Lung (tissue), 12 donors: ENCODE measurements around the gene CABP5. TPM values are rescaled to one million over a fixed set of nuclear protein-coding genes. Genes with fewer than 3 reads are reported as not detected.

Experiments
- ATAC-seq: fragments of 200-7000 bp; cut with Tn5 transposase; one replicate; pipeline ENCODE4 v1.9.1; 2020; ENCODE audit warnings: moderate number of reproducible peaks; ENCODE audit not compliant: insufficient read depth, low FRiP score
- DNase-seq, 3 donors: peaks; one replicate each; pipeline ENCODE4 v3.0.0-alpha.2; 2013 to 2017
- H3K27ac ChIP-seq, 2 donors: one replicate each; pipeline ENCODE4 v1.5.1; 2013; ENCODE audit warnings: mild to moderate bottlenecking in 2 of 2, moderate library complexity in 2 of 2, control low read depth in 1 of 2, inconsistent platforms in 1 of 2, low read depth in 1 of 2, low read length in 1 of 2
- H3K27me3 ChIP-seq, 3 donors: one replicate each; pipeline ENCODE4 v1.5.1; 2013; ENCODE audit warnings: low read length in 2 of 3; ENCODE audit not compliant: control insufficient read depth in 3 of 3, insufficient read depth in 3 of 3
- H3K36me3 ChIP-seq, 4 donors: one replicate each; pipeline ENCODE4 v1.5.1; 2013; ENCODE audit warnings: low read length in 4 of 4, mild to moderate bottlenecking in 1 of 4, moderate library complexity in 1 of 4; ENCODE audit not compliant: control insufficient read depth in 4 of 4, insufficient read depth in 4 of 4
- H3K4me1 ChIP-seq, 5 donors: one replicate each; pipeline ENCODE4 v1.5.1; 2013; ENCODE audit warnings: low read length in 5 of 5, mild to moderate bottlenecking in 2 of 5, moderate library complexity in 1 of 5; ENCODE audit not compliant: control insufficient read depth in 5 of 5, insufficient read depth in 5 of 5
- H3K4me3 ChIP-seq: one replicate; pipeline ENCODE4 v1.5.1; 2013; ENCODE audit warnings: mild to moderate bottlenecking, control low read depth, moderate library complexity
- H3K9ac ChIP-seq, 2 donors: one replicate each; pipeline ENCODE4 v1.5.1; 2013; ENCODE audit warnings: low read length in 2 of 2, control low read depth in 1 of 2; ENCODE audit not compliant: insufficient read depth in 1 of 2
- H3K9me3 ChIP-seq, 4 donors: one replicate each; pipeline ENCODE4 v1.5.1; 2013; ENCODE audit warnings: low read length in 3 of 4, mild to moderate bottlenecking in 1 of 4, moderate library complexity in 1 of 4; ENCODE audit not compliant: control insufficient read depth in 4 of 4, insufficient read depth in 3 of 4
- CTCF ChIP-seq: IDR thresholded peaks from 2 replicates; pipeline ENCODE4 v1.5.1; 2012; ENCODE audit warnings: mild to moderate bottlenecking; ENCODE audit errors: control extremely low read depth, extremely low read depth
- WGBS, 2 donors: extraction: QIAGEN DNeasy Blood & Tissue Kit; methylation state at CpG; one replicate each; pipeline ENCODE4 v1.1.7; 2013; 5-methylcytosine and 5-hydroxymethylcytosine counted together
- polyA plus RNA-seq, 2 donors: library from polyadenylated mRNA; stranded (reverse); fragments of 200-250 nt; gene quantifications; one replicate each; pipeline ENCODE4 v1.2.1, GENCODE V29; 2013
- total RNA-seq, 2 donors: library from RNA; depleted of rRNA in 1 of 2; stranded (reverse); fragments of >200 nt in 1 of 2; gene quantifications; one replicate each; pipeline ENCODE4 v1.2.1, GENCODE V29; 2014 to 2021
- donor health status: control.
- donor health status: control.
- donor health status: Bipolar disorder and iron deficiency.
- donor health status: healthy.
- donor health status: DM: yes; HTN: yes; CAD: no.

The CABP5 gene
- total and polyA plus RNA-seq, 4 donors: 0.07 to 0.14 TPM; not detected in 2

GRCh38 chr19:48060381-48060780 is 16.5 kb upstream of the CABP5 start:
- no peaks in the 10 kb centered on the region for H3K9me3 ChIP-seq
- H3K27me3 ChIP-seq: peaks cover 0 to 11% (median 5%) of the 10 kb centered on the region in 3 donors
- 85 to 90% methylated on average over 5 of the region's 5 CpGs for WGBS, 2 donors
- no peak overlapping the region for H3K9ac ChIP-seq
- ATAC-seq: no peak
- no peak for TF ChIP-seq CTCF
- no peak overlapping the region for H3K27ac ChIP-seq
- DNase-seq: no peak
- H3K4me3 ChIP-seq: no peak overlapping the region
- no peaks in the 10 kb centered on the region for H3K4me1 ChIP-seq
- H3K36me3 ChIP-seq: peaks cover 0 to 3% (median 0%) of the 10 kb centered on the region in 4 donors

- 93 to 95% methylated on average over 6 of the region's 6 CpGs for WGBS, 2 donors
- no peak for ATAC-seq
Measured at GRCh38 chr19:48059331-48059730, 15.5 kb upstream of the CABP5 start.

GRCh38 chr19:48053856-48054255 is 10.0 kb upstream of the CABP5 start:
- no peak for DNase-seq
- TF ChIP-seq CTCF: no peak

More at GRCh38 chr19:48059331-48059730, 15.5 kb upstream of the CABP5 start:
- H3K27me3 ChIP-seq: peaks cover 0 to 11% (median 5%) of the 10 kb centered on the region in 3 donors
- no peaks in the 10 kb centered on the region for H3K4me1 ChIP-seq
- no peak for TF ChIP-seq CTCF
- peaks cover 0 to 3% (median 0%) of the 10 kb centered on the region in 4 donors for H3K36me3 ChIP-seq
- no peak for DNase-seq
- H3K9me3 ChIP-seq: no peaks in the 10 kb centered on the region
- H3K4me3 ChIP-seq: no peak overlapping the region
- no peak overlapping the region for H3K9ac ChIP-seq
- no peak overlapping the region for H3K27ac ChIP-seq

GRCh38 chr19:48053076-48053475 is 9.2 kb upstream of the CABP5 start:
- Histone ChIP-seq H3K4me3 (no peak overlapping the region), H3K36me3 (peaks cover 0 to 14% (median 4%) of the 10 kb centered on the region in 4 donors), H3K4me1 (no peaks in the 10 kb centered on the region), H3K9ac (no peak overlapping the region), H3K27ac (no peak overlapping the region), H3K27me3 (no peaks in the 10 kb centered on the region), H3K9me3 (peaks cover 0 to 7% (median 0%) of the 10 kb centered on the region in 4 donors)
- WGBS, 2 donors: 83 to 94% methylated on average over 5 of the region's 5 CpGs
- DNase-seq: no peak
- TF ChIP-seq CTCF: no peak
- ATAC-seq: no peak

More at GRCh38 chr19:48053856-48054255, 10.0 kb upstream of the CABP5 start:
- H3K9me3 ChIP-seq: peaks cover 0 to 7% (median 0%) of the 10 kb centered on the region in 4 donors
- H3K4me1 ChIP-seq: no peaks in the 10 kb centered on the region
- ATAC-seq: no peak
- H3K4me3 ChIP-seq: no peak overlapping the region
- no peaks in the 10 kb centered on the region for H3K27me3 ChIP-seq
- 92 to 98% methylated on average over 5 of the region's 5 CpGs for WGBS, 2 donors
- H3K36me3 ChIP-seq: peaks cover 0 to 10% (median 4%) of the 10 kb centered on the region in 4 donors
- no peak overlapping the region for H3K9ac ChIP-seq
- H3K27ac ChIP-seq: no peak overlapping the region
